Measurements from ENCODE around the gene PRMT7.

DNA sequence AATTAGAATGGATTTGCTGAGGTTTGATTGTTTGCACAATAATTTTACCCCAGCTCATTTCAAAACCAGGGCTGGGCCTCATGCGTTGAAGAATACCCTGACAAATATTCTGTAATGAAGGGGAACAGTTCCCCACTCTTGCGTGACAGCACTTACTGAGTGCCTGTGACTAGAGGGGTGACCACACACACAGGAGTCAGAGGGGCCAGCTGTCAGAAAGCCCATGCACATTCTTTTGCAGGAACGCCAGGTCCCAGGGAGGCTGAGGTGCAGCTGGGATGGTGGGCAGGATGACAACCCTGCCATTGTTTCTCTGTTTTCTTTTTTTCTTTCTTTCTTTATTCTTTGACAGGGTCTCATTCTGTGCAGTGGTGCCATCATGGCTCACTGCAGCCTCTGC, 92.9 kb downstream of the PRMT7 start:
- no peak for TF ChIP-seq EZH2 (IDR thresholded peaks at IDR 0.05; ENCODE audit: borderline replicate concordance, low read depth, low read length, severe bottlenecking)
- TF ChIP-seq, protein P1, sequence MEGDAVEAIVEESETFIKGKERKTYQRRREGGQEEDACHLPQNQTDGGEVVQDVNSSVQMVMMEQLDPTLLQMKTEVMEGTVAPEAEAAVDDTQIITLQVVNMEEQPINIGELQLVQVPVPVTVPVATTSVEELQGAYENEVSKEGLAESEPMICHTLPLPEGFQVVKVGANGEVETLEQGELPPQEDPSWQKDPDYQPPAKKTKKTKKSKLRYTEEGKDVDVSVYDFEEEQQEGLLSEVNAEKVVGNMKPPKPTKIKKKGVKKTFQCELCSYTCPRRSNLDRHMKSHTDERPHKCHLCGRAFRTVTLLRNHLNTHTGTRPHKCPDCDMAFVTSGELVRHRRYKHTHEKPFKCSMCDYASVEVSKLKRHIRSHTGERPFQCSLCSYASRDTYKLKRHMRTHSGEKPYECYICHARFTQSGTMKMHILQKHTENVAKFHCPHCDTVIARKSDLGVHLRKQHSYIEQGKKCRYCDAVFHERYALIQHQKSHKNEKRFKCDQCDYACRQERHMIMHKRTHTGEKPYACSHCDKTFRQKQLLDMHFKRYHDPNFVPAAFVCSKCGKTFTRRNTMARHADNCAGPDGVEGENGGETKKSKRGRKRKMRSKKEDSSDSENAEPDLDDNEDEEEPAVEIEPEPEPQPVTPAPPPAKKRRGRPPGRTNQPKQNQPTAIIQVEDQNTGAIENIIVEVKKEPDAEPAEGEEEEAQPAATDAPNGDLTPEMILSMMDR (IDR thresholded peaks at IDR 0.05; ENCODE audit: borderline replicate concordance, extremely low read depth, low read length, poor library complexity, severe bottlenecking), result no peak

Data from DND-41 (cell line).